OCI-LY1 (cell line): ENCODE measurements around the gene DDX4.
"Not testable (repeated sequence)": the region's sequence is repeated elsewhere in the genome, so short reads cannot be mapped to it uniquely, and the experiment has no call there.

Experiments used
- H2AFZ ChIP-seq: fragments of 200-600 bp; sonication (generic), shearing (Covaris generic); 2 replicates; pipeline ENCODE4 v1.6.0; 2014; ENCODE audit warnings: antibody characterized with exemption, mild to moderate bottlenecking, low read length
- H3F3A ChIP-seq: fragments of 200-600 bp; sonication (generic), shearing (Covaris generic); 2 replicates; pipeline ENCODE4 v1.6.0; 2014; ENCODE audit warnings: mild to moderate bottlenecking, antibody characterized with exemption, low read length, moderate library complexity; ENCODE audit not compliant: insufficient read depth
- H3K27ac ChIP-seq: fragments of 200-600 bp; sonication (generic); 2 replicates; pipeline ENCODE4 v1.5.1; 2014; ENCODE audit warnings: low read length, mixed run types, mild to moderate bottlenecking, low read depth; ENCODE audit not compliant: poor library complexity, severe bottlenecking
- H3K27me3 ChIP-seq: fragments of 200-600 bp; sonication (generic); 2 replicates; pipeline ENCODE4 v1.6.0; 2014; ENCODE audit warnings: antibody characterized with exemption, mild to moderate bottlenecking, low read length, moderate library complexity; ENCODE audit not compliant: insufficient read depth
- H3K36me3 ChIP-seq: fragments of 200-600 bp; sonication (generic); 2 replicates; pipeline ENCODE4 v1.6.1; 2014; ENCODE audit warnings: mild to moderate bottlenecking, antibody characterized with exemption, low read length, moderate library complexity, mixed read lengths; ENCODE audit not compliant: insufficient read depth
- H3K4me1 ChIP-seq: fragments of 200-600 bp; sonication (generic); 2 replicates; pipeline ENCODE4 v1.5.1; 2014; ENCODE audit warnings: mild to moderate bottlenecking, low read length, moderate library complexity; ENCODE audit not compliant: insufficient read depth, severe bottlenecking
- H3K4me2 ChIP-seq: fragments of 200-600 bp; sonication (generic), shearing (Covaris generic); 2 replicates; pipeline ENCODE4 v1.6.1; 2014; ENCODE audit warnings: low read length
- H3K4me3 ChIP-seq: fragments of 200-600 bp; sonication (generic); 2 replicates; pipeline ENCODE4 v1.5.1; 2014; ENCODE audit warnings: low read length, low read depth, mild to moderate bottlenecking, mixed read lengths; ENCODE audit not compliant: poor library complexity, severe bottlenecking
- H3K79me2 ChIP-seq: fragments of 200-600 bp; shearing (Covaris generic); 2 replicates; pipeline ENCODE4 v1.6.1; 2016; ENCODE audit warnings: mixed run types, low read length, mixed read lengths; ENCODE audit not compliant: insufficient read depth
- H3K9ac ChIP-seq: fragments of 200-600 bp; sonication (generic), shearing (Covaris generic); 2 replicates; pipeline ENCODE4 v1.6.1; 2014; ENCODE audit warnings: mild to moderate bottlenecking, low read length, mixed read lengths
- H3K9me2 ChIP-seq: fragments of 200-600 bp; sonication (generic), shearing (Covaris generic); 2 replicates; pipeline ENCODE4 v1.6.1; 2014; ENCODE audit warnings: low read depth, mild to moderate bottlenecking, low read length, mixed read lengths
- H3K9me3 ChIP-seq: fragments of 200-600 bp; shearing (Covaris generic); 2 replicates; pipeline ENCODE4 v1.6.1; 2014; ENCODE audit warnings: low read length, mixed read lengths
- H4K20me1 ChIP-seq: fragments of 200-600 bp; sonication (generic), shearing (Covaris generic); 2 replicates; pipeline ENCODE4 v1.6.0; 2016; ENCODE audit warnings: mild to moderate bottlenecking, low read length; ENCODE audit not compliant: insufficient read depth
- CTCF ChIP-seq: fragments of 200-600 bp; sonication (generic), shearing (Covaris generic); IDR thresholded peaks from 2 replicates; pipeline ENCODE4 v1.5.1; 2017; ENCODE audit warnings: mild to moderate bottlenecking, antibody characterized with exemption, low read length, moderate library complexity, mixed read lengths
- EZH2 ChIP-seq: fragments of 200-600 bp; sonication (generic), shearing (Covaris generic); IDR thresholded peaks from 2 replicates; pipeline ENCODE4 v1.8.0; 2017; ENCODE audit warnings: borderline replicate concordance, mixed run types, mild to moderate bottlenecking, antibody characterized with exemption, low read length, moderate library complexity, mixed read lengths

DDX4 gene

GRCh38 chr5:55714749-55715148 is 23.1 kb upstream of the DDX4 start:
- Histone ChIP-seq H4K20me1 (no peaks in the 10 kb centered on the region), H3K4me2 (no peak overlapping the region), H3F3A (no peaks in the 10 kb centered on the region), H3K4me1 (peaks cover 18% of the 10 kb centered on the region), H2AFZ (no peak overlapping the region), H3K27ac (no peak overlapping the region), H3K27me3 (no peaks in the 10 kb centered on the region; the same call in 1 of the 2 replicates), H3K9me2 (no peaks in the 10 kb centered on the region), H3K79me2 (no peaks in the 10 kb centered on the region), H3K9me3 (no peaks in the 10 kb centered on the region), H3K36me3 (no peaks in the 10 kb centered on the region), H3K9ac (no peak overlapping the region), H3K4me3 (no peak overlapping the region)
- TF ChIP-seq CTCF: no peak
- TF ChIP-seq EZH2: no peak

GRCh38 chr5:55715519-55716078 is 22.3 kb upstream of the DDX4 start:
- Histone ChIP-seq H3K79me2 (no peaks in the 10 kb centered on the region), H2AFZ (no peak overlapping the region), H3K4me2 (no peak overlapping the region), H3K9ac (no peak overlapping the region), H3K9me3 (no peaks in the 10 kb centered on the region), H3K27ac (no peak overlapping the region), H3K27me3 (no peaks in the 10 kb centered on the region; the same call in 1 of the 2 replicates), H3K36me3 (no peaks in the 10 kb centered on the region), H3K4me1 (peaks cover 18% of the 10 kb centered on the region), H4K20me1 (no peaks in the 10 kb centered on the region), H3K9me2 (no peaks in the 10 kb centered on the region), H3F3A (no peaks in the 10 kb centered on the region), H3K4me3 (no peak overlapping the region)
- TF ChIP-seq CTCF (no peak), EZH2 (no peak)

- H2AFZ ChIP-seq, H3K79me2 ChIP-seq, H3K4me2 ChIP-seq: not testable (repeated sequence)
Measured at GRCh38 chr5:55719026-55719425, 18.8 kb upstream of the DDX4 start.

GRCh38 chr5:55720188-55720703 is 17.6 kb upstream of the DDX4 start:
- H3K27me3 ChIP-seq: no peaks in the 10 kb centered on the region
- no peak for TF ChIP-seq CTCF
- TF ChIP-seq EZH2: no peak
- H3K27ac ChIP-seq: no peak overlapping the region
- no peaks in the 10 kb centered on the region for H3K9me3 ChIP-seq
- no peaks in the 10 kb centered on the region for H4K20me1 ChIP-seq
- no peak overlapping the region for H3K9ac ChIP-seq
- no peak overlapping the region for H3K4me2 ChIP-seq
- H3K9me2 ChIP-seq: no peaks in the 10 kb centered on the region
- no peak overlapping the region for H3K4me3 ChIP-seq
- H3K79me2 ChIP-seq: no peaks in the 10 kb centered on the region
- H2AFZ ChIP-seq: no peak overlapping the region
- H3K4me1 ChIP-seq: no peaks in the 10 kb centered on the region
- H3K36me3 ChIP-seq: no peaks in the 10 kb centered on the region
- H3F3A ChIP-seq: no peaks in the 10 kb centered on the region

More at GRCh38 chr5:55719026-55719425, 18.8 kb upstream of the DDX4 start:
- not testable (repeated sequence) for H3F3A ChIP-seq, H3K4me3 ChIP-seq, H3K9me3 ChIP-seq, H3K27ac ChIP-seq, H3K9me2 ChIP-seq, H4K20me1 ChIP-seq, H3K36me3 ChIP-seq, H3K4me1 ChIP-seq, H3K27me3 ChIP-seq, H3K9ac ChIP-seq
